IMR-90 (cell line): Measurements from ENCODE around the gene ZNF554. TPM values are rescaled to one million over a fixed set of nuclear protein-coding genes. Genes with fewer than 3 reads are reported as not detected.

Experiments
- ATAC-seq: fragments of 200-7000 bp; cut with Tn5 transposase; 2 replicates; pipeline ENCODE4 v1.9.1; 2020; ENCODE audit warnings: low read depth, mild to moderate bottlenecking, moderate library complexity
- BruUV-seq: library from RNA; stranded (reverse); fragments of 400-500 nt; replicated peaks from 2 replicates; lab custom pipeline; 2021; lab: Mats Ljungman, UMichigan
- CTCF ChIA-PET: fragments of 300-600 bp; formaldehyde crosslinking; extraction: SDS; loops from one replicate; lab custom pipeline; 2021; ENCODE audit warnings: antibody characterized with exemption; lab: Yijun Ruan, JAX
- POLR2A ChIA-PET: fragments of 300-600 bp; sonication (Branson Sonifier 250); formaldehyde crosslinking; loops from one replicate; lab custom pipeline; 2022; ENCODE audit warnings: antibody characterized with exemption; ENCODE audit not compliant: unreplicated experiment; lab: Charles Lee
- DNase-seq: peaks from one replicate; pipeline ENCODE4 v3.0.0; 2013
- H2AFZ ChIP-seq: replicated peaks from 2 replicates; pipeline ENCODE3; 2013; ENCODE audit warnings: low read length, mild to moderate bottlenecking; ENCODE audit not compliant: poor library complexity
- H2AK5ac ChIP-seq: 2 replicates; pipeline ENCODE4 v1.6.1; 2013; ENCODE audit warnings: low read depth, low read length, inconsistent platforms
- H2AK9ac ChIP-seq: replicated peaks from 2 replicates; pipeline ENCODE3; 2013; ENCODE audit warnings: mild to moderate bottlenecking, low read depth, low read length, moderate library complexity; ENCODE audit not compliant: poor library complexity
- H2BK120ac ChIP-seq: 2 replicates; pipeline ENCODE4 v1.6.1; 2013; ENCODE audit warnings: low read depth, low read length, inconsistent platforms
- H2BK15ac ChIP-seq: 3 replicates; pipeline ENCODE4 v1.6.1; 2013; ENCODE audit warnings: low read depth, low read length, inconsistent platforms
- H2BK20ac ChIP-seq: 2 replicates; pipeline ENCODE4 v1.6.1; 2013; ENCODE audit warnings: low read depth, mild to moderate bottlenecking, inconsistent platforms, low read length, moderate library complexity
- H2BK5ac ChIP-seq: 2 replicates; pipeline ENCODE4 v1.6.1; 2013; ENCODE audit warnings: mild to moderate bottlenecking, low read depth, low read length, inconsistent platforms; ENCODE audit not compliant: poor library complexity, severe bottlenecking
- H3K14ac ChIP-seq: replicated peaks from 2 replicates; pipeline ENCODE4 v1.6.1; 2013; ENCODE audit warnings: low read depth, low read length, inconsistent platforms
- H3K18ac ChIP-seq: 2 replicates; pipeline ENCODE4 v1.6.1; 2013; ENCODE audit warnings: low read depth, low read length, control low read depth
- H3K23ac ChIP-seq: 2 replicates; pipeline ENCODE4 v1.6.1; 2013; ENCODE audit warnings: low read depth, low read length, inconsistent platforms
- H3K27ac ChIP-seq: 2 replicates; pipeline ENCODE4 v1.5.1; 2013; ENCODE audit warnings: mild to moderate bottlenecking, control low read depth, low read length; ENCODE audit not compliant: insufficient read depth
- H3K27me3 ChIP-seq: 2 replicates; pipeline ENCODE4 v1.6.1; 2013; ENCODE audit warnings: low read length; ENCODE audit not compliant: control insufficient read depth, insufficient read depth
- H3K36me3 ChIP-seq: 2 replicates; pipeline ENCODE4 v1.6.1; 2013; ENCODE audit warnings: low read length, mixed read lengths; ENCODE audit not compliant: control insufficient read depth, insufficient read depth
- H3K4ac ChIP-seq: 2 replicates; pipeline ENCODE4 v1.6.1; 2013; ENCODE audit warnings: low read depth, low read length, inconsistent platforms
- H3K4me1 ChIP-seq: 2 replicates; pipeline ENCODE4 v1.6.1; 2013; ENCODE audit warnings: low read length, mixed read lengths; ENCODE audit not compliant: control insufficient read depth, insufficient read depth
- H3K4me2 ChIP-seq: 2 replicates; pipeline ENCODE4 v1.6.1; 2013; ENCODE audit warnings: low read depth, mild to moderate bottlenecking, control low read depth, low read length, moderate library complexity
- H3K4me3 ChIP-seq: 2 replicates; pipeline ENCODE4 v1.5.1; 2013; ENCODE audit warnings: low read depth, mild to moderate bottlenecking, control low read depth, low read length, moderate library complexity; ENCODE audit not compliant: insufficient read depth
- H3K56ac ChIP-seq: 2 replicates; pipeline ENCODE4 v1.6.1; 2013; ENCODE audit warnings: low read length, inconsistent platforms; ENCODE audit not compliant: insufficient read depth; ENCODE audit errors: extremely low read depth
- H3K79me1 ChIP-seq, 2 experiments: 2 replicates each; pipeline ENCODE4 v1.6.1; 2013; ENCODE audit warnings: low read length in 2 of 2, inconsistent platforms in 1 of 2, low read depth in 1 of 2
- H3K9ac ChIP-seq: 2 replicates; pipeline ENCODE4 v1.6.1; 2013; ENCODE audit warnings: low read depth, low read length, control low read depth
- H3K9me1 ChIP-seq: 2 replicates; pipeline ENCODE4 v1.6.1; 2013; ENCODE audit warnings: low read length, inconsistent platforms; ENCODE audit not compliant: insufficient read depth
- H3K9me3 ChIP-seq: 2 replicates; pipeline ENCODE4 v1.6.1; 2013; ENCODE audit warnings: low read length; ENCODE audit not compliant: control insufficient read depth, insufficient read depth
- H4K20me1 ChIP-seq: 2 replicates; pipeline ENCODE4 v1.6.1; 2013; ENCODE audit warnings: low read length, inconsistent platforms; ENCODE audit not compliant: insufficient read depth
- H4K5ac ChIP-seq: 2 replicates; pipeline ENCODE4 v1.6.1; 2013; ENCODE audit warnings: mild to moderate bottlenecking, low read depth, low read length, control low read depth
- H4K8ac ChIP-seq, 2 experiments: 2 replicates each; pipeline ENCODE4 v1.6.1; 2013; ENCODE audit warnings: low read depth in 2 of 2, low read length in 2 of 2, control low read depth in 1 of 2, inconsistent platforms in 1 of 2
- H4K91ac ChIP-seq: 2 replicates; pipeline ENCODE4 v1.6.1; 2013; ENCODE audit warnings: low read depth, low read length, inconsistent platforms; ENCODE audit not compliant: insufficient read depth
- BHLHE40 ChIP-seq: fragments of 150-350 bp; IDR thresholded peaks from 2 replicates; pipeline ENCODE4 v1.6.1; 2016; ENCODE audit warnings: mild to moderate bottlenecking, low read depth, low read length
- CEBPB ChIP-seq: IDR thresholded peaks from 2 replicates; pipeline ENCODE4 v1.6.1; 2012; ENCODE audit warnings: low read depth, low read length, improper control_type of control experiment
- FOS ChIP-seq: fragments of 150-350 bp; IDR thresholded peaks from 2 replicates; pipeline ENCODE4 v1.6.1; 2016; ENCODE audit warnings: low read depth, low read length
- MAFK ChIP-seq: IDR thresholded peaks from 2 replicates; pipeline ENCODE4 v1.6.1; 2012; ENCODE audit warnings: low read depth, low read length, improper control_type of control experiment
- MAZ ChIP-seq: IDR thresholded peaks from 2 replicates; pipeline ENCODE4 v1.6.1; 2012; ENCODE audit warnings: low read depth, mild to moderate bottlenecking, low read length, improper control_type of control experiment, moderate library complexity, borderline replicate concordance
- RAD21 ChIP-seq: IDR thresholded peaks from 2 replicates; pipeline ENCODE4 v1.6.1; 2012; ENCODE audit warnings: low read length, improper control_type of control experiment
- RCOR1 ChIP-seq: IDR thresholded peaks from 2 replicates; pipeline ENCODE4 v1.6.1; 2012; ENCODE audit warnings: mild to moderate bottlenecking, low read length, improper control_type of control experiment; ENCODE audit not compliant: insufficient replicate concordance
- RFX5 ChIP-seq: IDR thresholded peaks from 2 replicates; pipeline ENCODE4 v1.8.0; 2012; ENCODE audit warnings: low read depth, mild to moderate bottlenecking, low read length, moderate library complexity
- SMC3 ChIP-seq: fragments of 150-350 bp; IDR thresholded peaks from 2 replicates; pipeline ENCODE4 v1.6.1; 2016; ENCODE audit warnings: low read depth, mild to moderate bottlenecking, antibody characterized with exemption, low read length, moderate library complexity
- WGBS, 2 experiments: methylation state at CpG; one replicate each; pipeline versions ENCODE4 v1.1.5 to v1.1.7; 2013; ENCODE audit warnings: missing lambda C conversion rate in 2 of 2; ENCODE audit not compliant: insufficient read length in 1 of 2; ENCODE audit errors: extremely low coverage in 2 of 2; 5-methylcytosine and 5-hydroxymethylcytosine counted together
- dilution Hi-C: fragments of 300-500 bp; cut with HindIII; formaldehyde crosslinking; loops from one replicate; pipeline ENCODE4 v1.14.3; 2018; ENCODE audit warnings: low sequenced_read_pairs; ENCODE audit not compliant: unreplicated experiment
- in situ Hi-C: fragments of 300-500 bp; cut with MboI; formaldehyde crosslinking; loops from 3 replicates; pipeline ENCODE4 v1.14.3; 2019; ENCODE audit warnings: low sequenced_read_pairs, inconsistent platforms, mixed read lengths
- intact Hi-C: fragments of 100-400 bp; cut with micrococcal nuclease; formaldehyde crosslinking; loops from 2 replicates; pipeline ENCODE4 v1.10.0; 2022
- polyA plus RNA-seq, 3 experiments: library from polyadenylated mRNA; depleted of rRNA; stranded (reverse); fragments of >200 nt; gene quantifications; 2 replicates each; pipeline ENCODE4 v1.2.3, GENCODE V29; 2012; ENCODE audit warnings: low replicate concordance in 1 of 3
- total RNA-seq: library from RNA; depleted of rRNA; stranded (reverse); fragments of >200 nt; gene quantifications from 2 replicates; pipeline ENCODE4 v1.2.3, GENCODE V29; 2012

The ZNF554 gene
- total and polyA plus RNA-seq, 2 of the 4 experiments (the other 2 are of a cell fraction) = 1.5 to 3.0 TPM

DNA sequence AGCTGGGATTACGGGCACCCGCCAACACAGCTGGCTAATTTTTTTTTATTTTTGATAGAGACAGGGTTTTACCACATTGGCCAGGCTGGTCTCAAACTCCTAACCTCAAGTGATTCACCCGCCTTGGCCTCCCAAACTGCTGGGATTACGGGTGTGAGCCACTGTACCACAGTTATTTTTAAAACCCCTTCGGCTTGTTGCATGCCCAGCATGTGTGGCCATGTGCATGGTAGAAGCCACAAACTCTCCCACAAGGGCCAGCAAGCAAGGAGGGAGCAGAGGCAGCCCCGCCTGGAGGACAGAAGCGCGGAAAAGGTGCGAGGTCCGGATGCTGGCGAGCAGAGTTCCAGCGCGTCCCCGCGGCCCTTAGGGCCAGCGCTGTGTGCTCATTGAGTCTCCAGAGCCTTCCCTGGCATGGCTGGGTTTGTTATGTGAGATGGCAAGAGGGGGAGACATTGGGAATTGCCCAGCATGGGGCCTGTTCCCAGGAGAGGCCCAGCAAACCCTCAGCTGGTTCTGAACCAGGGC is 21.4 kb upstream of the ZNF554 start:
- in situ Hi-C loops = no loop called here

More for the DNA sequence above, 21.4 kb upstream of the ZNF554 start:
- DNase-seq (no peak), ATAC-seq (no peak)
- no peak overlapping the region for H2BK15ac ChIP-seq
- no peak overlapping the region for H3K9ac ChIP-seq
- H3K4ac ChIP-seq = no peak overlapping the region
- intact Hi-C loops = no loop called here
- no peak for TF ChIP-seq RCOR1
- TF ChIP-seq MAZ = no peak
- no peak for TF ChIP-seq MAFK
- TF ChIP-seq SMC3 = no peak
- no peak for TF ChIP-seq CEBPB
- TF ChIP-seq BHLHE40 = no peak
- TF ChIP-seq RAD21 = no peak
- no peak for TF ChIP-seq RFX5
- no peak for TF ChIP-seq FOS
- H2BK120ac ChIP-seq = no peak overlapping the region
- dilution Hi-C loops = no loop called here
- no peak overlapping the region for H3K4me3 ChIP-seq
- H2AFZ ChIP-seq = no peak overlapping the region
- no peak overlapping the region for H3K23ac ChIP-seq
- WGBS, 2 experiments = 100% methylated on average over 8 of the region's 16 CpGs; no CpG with 5 or more reads in 1 of the 2 experiments
- H2AK9ac ChIP-seq = no peak overlapping the region
- no peak overlapping the region for H3K14ac ChIP-seq
- no peak overlapping the region for H4K91ac ChIP-seq
- peaks cover 50% of the 10 kb centered on the region for H3K36me3 ChIP-seq
- no peak overlapping the region for H2AK5ac ChIP-seq
- no peaks in the 10 kb centered on the region for H3K9me3 ChIP-seq
- no peaks in the 10 kb centered on the region for H3K4me1 ChIP-seq
- H4K20me1 ChIP-seq = peaks cover 6% of the 10 kb centered on the region; the same call in 1 of the 2 replicates
- no peak overlapping the region for H2BK20ac ChIP-seq
- H4K8ac ChIP-seq = no peak overlapping the region
- no peak overlapping the region for H2BK5ac ChIP-seq
- no peaks in the 10 kb centered on the region for H3K9me1 ChIP-seq
- H3K4me2 ChIP-seq = no peak overlapping the region
- H3K27me3 ChIP-seq = no peaks in the 10 kb centered on the region
- H4K5ac ChIP-seq = no peak overlapping the region
- H3K79me1 ChIP-seq = peaks cover 0 to 44% of the 10 kb centered on the region in 2 experiments; a peak in 3 of 4 replicates
- no peak overlapping the region for H3K56ac ChIP-seq
- H3K27ac ChIP-seq = no peak overlapping the region
- BruUV-seq = no TSS peak
- CTCF ChIA-PET = no interaction called here
- H3K18ac ChIP-seq = no peak overlapping the region
- POLR2A ChIA-PET = no interaction called here
